Measurements from ENCODE around the gene NELFCD. TPM values are rescaled to one million over a fixed set of nuclear protein-coding genes. Genes with fewer than 3 reads are reported as not detected.
A peak's percentile ranks its signal among the peaks of the same experiment; 100 is the strongest.

Gene NELFCD
- total and polyA plus RNA-seq, 9 of the 15 experiments (the other 6 are each of a cell fraction or from before 2014, with no cell fraction given): 11.7 to 163 (median 96.5) TPM

- TF ChIP-seq ZNF395 (CRISPR knock-in tag; IDR thresholded peaks at IDR 0.05) (0 out of 2 replicates have a peak, but pooled peaks have one; percentile 42), COPS2 (conservative IDR thresholded peaks at IDR 0.05) (no peak), HBP1 (CRISPR knock-in tag; IDR thresholded peaks at IDR 0.05) (no peak), NR3C1 (CRISPR knock-in tag; IDR thresholded peaks at IDR 0.05) (no peak), ZNF449 (CRISPR knock-in tag; IDR thresholded peaks at IDR 0.05) (no peak), ATF7 (IDR thresholded peaks at IDR 0.05) (0 out of 2 replicates have a peak, but pooled peaks have one; percentile 12), VEZF1 (CRISPR knock-in tag; IDR thresholded peaks at IDR 0.05) (0 out of 2 replicates have a peak, but pooled peaks have one; percentile 0), USF1 (CRISPR knock-in tag; IDR thresholded peaks at IDR 0.05) (0 out of 2 replicates have a peak, but pooled peaks have one; percentile 38), HCFC1 (IDR thresholded peaks at IDR 0.05; ENCODE audit: low read depth, low read length) (no peak), PRDM10 (IDR thresholded peaks at IDR 0.05; ENCODE audit: partially characterized antibody) (peak; percentile 52), SAFB (IDR thresholded peaks at IDR 0.05; ENCODE audit: borderline replicate concordance, low read depth, low read length) (no peak), TFAP4 (CRISPR knock-in tag; IDR thresholded peaks at IDR 0.05; ENCODE audit: borderline replicate concordance) (peak; percentile 12; the same call in 1 of the 2 replicates)
These were observed 26.8 kb downstream of the NELFCD start (continued) for GRCh38 chr20:59007665-59008511.
